Uterus (tissue), 2 donors: ENCODE results near the gene CLEC4D.

Experiments used
- POLR2A ChIP-seq, 2 donors: fragments of 450-650 bp; IDR thresholded peaks; one replicate each; pipeline ENCODE4 v1.6.1; 2016; ENCODE audit warnings: antibody characterized with exemption in 2 of 2, mild to moderate bottlenecking in 1 of 2, moderate library complexity in 1 of 2
- TF ChIP-seq, protein P1 (sequence below), 4 experiments: fragments of 200-600 bp in 2 of 4; fragments of 450-650 bp in 2 of 4; sonication (generic) in 2 of 4; IDR thresholded peaks; one replicate each; pipeline ENCODE4 v1.5.1; 2016 to 2019; ENCODE audit warnings: antibody characterized with exemption in 4 of 4, mild to moderate bottlenecking in 2 of 4, moderate library complexity in 1 of 4

DNA sequence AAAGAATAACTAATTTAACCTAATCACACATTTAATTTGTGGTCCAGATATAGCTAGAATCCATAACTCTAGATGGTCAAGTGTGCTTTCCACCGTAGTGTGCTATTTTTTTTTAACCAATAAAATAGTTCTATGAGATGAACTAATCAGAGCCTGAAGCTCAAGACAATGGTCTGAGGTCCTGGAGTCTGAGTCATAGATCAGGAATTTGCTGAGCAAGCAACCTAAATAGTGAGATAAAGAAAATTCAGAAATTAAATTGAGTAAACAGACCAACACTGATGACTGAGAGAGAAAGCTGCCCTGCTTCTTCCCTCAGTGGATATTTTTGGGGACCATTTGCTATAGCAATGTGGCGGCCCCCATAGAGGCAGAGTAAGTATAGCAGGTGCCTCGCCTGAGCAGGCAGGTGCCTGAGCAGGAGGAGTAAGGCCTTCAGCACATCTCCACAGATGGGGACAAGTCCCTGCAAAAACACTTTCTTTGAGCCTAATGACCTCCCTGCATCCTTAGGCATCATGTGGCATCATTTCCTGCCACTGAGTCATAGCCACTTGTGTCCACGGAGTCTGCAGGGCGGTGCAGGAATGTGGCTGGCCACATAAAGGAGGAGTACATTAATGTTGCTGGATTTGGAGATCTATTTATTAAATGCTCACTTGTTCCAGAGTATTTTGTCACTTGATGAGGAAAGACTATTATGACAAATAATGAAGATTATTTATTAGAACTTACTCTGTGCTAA is 41.3 kb downstream of the CLEC4D start:
- TF ChIP-seq POLR2A (IDR thresholded peaks at IDR 0.05), result no peak
- TF ChIP-seq, protein P1, sequence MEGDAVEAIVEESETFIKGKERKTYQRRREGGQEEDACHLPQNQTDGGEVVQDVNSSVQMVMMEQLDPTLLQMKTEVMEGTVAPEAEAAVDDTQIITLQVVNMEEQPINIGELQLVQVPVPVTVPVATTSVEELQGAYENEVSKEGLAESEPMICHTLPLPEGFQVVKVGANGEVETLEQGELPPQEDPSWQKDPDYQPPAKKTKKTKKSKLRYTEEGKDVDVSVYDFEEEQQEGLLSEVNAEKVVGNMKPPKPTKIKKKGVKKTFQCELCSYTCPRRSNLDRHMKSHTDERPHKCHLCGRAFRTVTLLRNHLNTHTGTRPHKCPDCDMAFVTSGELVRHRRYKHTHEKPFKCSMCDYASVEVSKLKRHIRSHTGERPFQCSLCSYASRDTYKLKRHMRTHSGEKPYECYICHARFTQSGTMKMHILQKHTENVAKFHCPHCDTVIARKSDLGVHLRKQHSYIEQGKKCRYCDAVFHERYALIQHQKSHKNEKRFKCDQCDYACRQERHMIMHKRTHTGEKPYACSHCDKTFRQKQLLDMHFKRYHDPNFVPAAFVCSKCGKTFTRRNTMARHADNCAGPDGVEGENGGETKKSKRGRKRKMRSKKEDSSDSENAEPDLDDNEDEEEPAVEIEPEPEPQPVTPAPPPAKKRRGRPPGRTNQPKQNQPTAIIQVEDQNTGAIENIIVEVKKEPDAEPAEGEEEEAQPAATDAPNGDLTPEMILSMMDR (IDR thresholded peaks at IDR 0.05), result no peak
